ENCODE data around the gene BMP7. TPM values are rescaled to one million over a fixed set of nuclear protein-coding genes. Genes with fewer than 3 reads are reported as not detected.

BMP7 gene
- total and polyA plus RNA-seq, 7 donors: under 0.01 to 5.4 (median 2.5) TPM

DNA sequence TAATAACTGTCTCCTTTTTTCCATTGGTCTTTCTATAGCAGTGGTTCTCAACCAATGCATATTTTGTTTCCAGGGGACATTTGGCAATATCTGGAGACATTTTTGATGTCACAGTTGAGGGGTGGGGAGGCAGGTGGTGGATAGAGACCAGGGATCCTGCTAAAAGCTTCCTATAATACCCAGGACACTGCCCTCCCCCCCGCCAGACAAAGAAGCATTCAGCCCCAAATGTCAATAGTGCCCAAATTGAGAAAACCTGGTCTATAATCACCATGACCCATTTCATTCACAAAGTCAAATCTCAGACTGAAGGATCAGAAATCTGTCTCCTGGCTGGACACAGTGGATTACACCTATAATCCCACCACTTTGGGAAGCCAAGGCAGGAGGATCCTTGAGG is 128.8 kb downstream of the BMP7 start:
- H3K4me3 ChIP-seq: no peak overlapping the region
- H3K27me3 ChIP-seq: peaks cover 0 to 5% (median 0%) of the 10 kb centered on the region in 3 donors
- no peak for DNase-seq
- WGBS, 2 donors: 78 to 89% methylated on average over 1 of the region's 1 CpG
- H3K4me1 ChIP-seq: no peaks in the 10 kb centered on the region
- H3K9me3 ChIP-seq: no peaks in the 10 kb centered on the region
- intact Hi-C loops (cut with DNase I): no loop called here
- TF ChIP-seq POLR2A (IDR thresholded peaks at IDR 0.05) (no peak), POLR2AphosphoS5 (IDR thresholded peaks at IDR 0.05) (no peak)
- TF ChIP-seq, protein P1, sequence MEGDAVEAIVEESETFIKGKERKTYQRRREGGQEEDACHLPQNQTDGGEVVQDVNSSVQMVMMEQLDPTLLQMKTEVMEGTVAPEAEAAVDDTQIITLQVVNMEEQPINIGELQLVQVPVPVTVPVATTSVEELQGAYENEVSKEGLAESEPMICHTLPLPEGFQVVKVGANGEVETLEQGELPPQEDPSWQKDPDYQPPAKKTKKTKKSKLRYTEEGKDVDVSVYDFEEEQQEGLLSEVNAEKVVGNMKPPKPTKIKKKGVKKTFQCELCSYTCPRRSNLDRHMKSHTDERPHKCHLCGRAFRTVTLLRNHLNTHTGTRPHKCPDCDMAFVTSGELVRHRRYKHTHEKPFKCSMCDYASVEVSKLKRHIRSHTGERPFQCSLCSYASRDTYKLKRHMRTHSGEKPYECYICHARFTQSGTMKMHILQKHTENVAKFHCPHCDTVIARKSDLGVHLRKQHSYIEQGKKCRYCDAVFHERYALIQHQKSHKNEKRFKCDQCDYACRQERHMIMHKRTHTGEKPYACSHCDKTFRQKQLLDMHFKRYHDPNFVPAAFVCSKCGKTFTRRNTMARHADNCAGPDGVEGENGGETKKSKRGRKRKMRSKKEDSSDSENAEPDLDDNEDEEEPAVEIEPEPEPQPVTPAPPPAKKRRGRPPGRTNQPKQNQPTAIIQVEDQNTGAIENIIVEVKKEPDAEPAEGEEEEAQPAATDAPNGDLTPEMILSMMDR (IDR thresholded peaks at IDR 0.05): no peak
- H3K36me3 ChIP-seq: no peaks in the 10 kb centered on the region
- H3K27ac ChIP-seq: no peak overlapping the region

DNA sequence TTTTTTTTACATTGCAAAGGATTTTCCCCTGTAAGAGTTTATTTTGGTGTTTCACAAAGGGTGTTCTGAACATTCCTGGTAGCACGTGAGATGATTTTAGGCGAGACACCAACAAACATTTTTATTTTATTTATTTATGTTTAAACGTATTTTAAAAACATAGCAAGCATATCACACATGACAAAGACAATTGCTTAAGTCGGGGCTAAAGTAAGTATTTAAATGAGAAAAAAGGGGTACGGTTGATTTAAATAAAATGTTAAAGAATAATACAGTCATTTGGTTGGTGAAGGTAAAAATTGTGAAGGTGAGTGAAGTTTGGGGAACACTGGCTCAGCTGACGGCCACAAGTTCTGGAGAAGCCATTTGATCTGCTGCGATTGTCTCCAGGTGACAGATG is 129.7 kb downstream of the BMP7 start:
- WGBS, 2 donors: 86 to 88% methylated on average over 7 of the region's 7 CpGs
- no peaks in the 10 kb centered on the region for H3K4me1 ChIP-seq
- intact Hi-C loops (cut with DNase I): no loop called here
- no peak for TF ChIP-seq POLR2AphosphoS5 (IDR thresholded peaks at IDR 0.05)
- no peak for TF ChIP-seq EP300 (IDR thresholded peaks at IDR 0.05)
- TF ChIP-seq POLR2A (IDR thresholded peaks at IDR 0.05): no peak
- TF ChIP-seq, protein P1 (IDR thresholded peaks at IDR 0.05): no peak
- no peak overlapping the region for H3K4me3 ChIP-seq
- no peak overlapping the region for H3K27ac ChIP-seq
- no peaks in the 10 kb centered on the region for H3K9me3 ChIP-seq
- peaks cover 0 to 5% (median 0%) of the 10 kb centered on the region in 3 donors for H3K27me3 ChIP-seq
- no peak for DNase-seq
- no peaks in the 10 kb centered on the region for H3K36me3 ChIP-seq

DNA sequence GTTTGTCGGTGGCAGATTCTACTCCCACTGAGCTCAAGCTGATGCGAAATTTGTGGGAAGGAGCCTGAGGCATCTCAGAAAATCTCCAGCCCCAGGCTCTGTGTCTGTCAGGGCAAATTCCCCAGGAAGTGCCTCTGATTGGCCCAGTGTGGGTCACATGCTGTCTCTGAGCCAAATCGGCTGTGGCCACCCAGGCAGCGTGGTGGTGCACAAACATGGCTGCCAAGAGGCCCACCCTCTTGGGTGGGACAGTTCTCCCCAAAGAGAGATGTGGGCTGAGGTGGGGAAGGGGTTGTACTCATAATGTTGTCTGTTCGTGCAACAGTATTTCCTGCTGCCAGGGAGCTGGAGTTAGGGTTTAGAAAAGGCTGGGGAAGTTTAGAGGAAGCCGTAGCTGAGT is 130.6 kb downstream of the BMP7 start:
- 75 to 76% methylated on average over 6 of the region's 6 CpGs for WGBS, 2 donors
- Histone ChIP-seq H3K4me3 (no peak overlapping the region), H3K9me3 (no peaks in the 10 kb centered on the region), H3K27ac (no peak overlapping the region), H3K4me1 (no peaks in the 10 kb centered on the region), H3K36me3 (no peaks in the 10 kb centered on the region), H3K27me3 (peaks cover 0 to 5% (median 0%) of the 10 kb centered on the region in 3 donors)
- no peak for TF ChIP-seq POLR2A (IDR thresholded peaks at IDR 0.05)
- TF ChIP-seq, protein P1 (IDR thresholded peaks at IDR 0.05): no peak
- TF ChIP-seq POLR2AphosphoS5 (IDR thresholded peaks at IDR 0.05): no peak
- no peak for TF ChIP-seq EP300 (IDR thresholded peaks at IDR 0.05)
- DNase-seq: no peak
- intact Hi-C loops (cut with DNase I): no loop called here

DNA sequence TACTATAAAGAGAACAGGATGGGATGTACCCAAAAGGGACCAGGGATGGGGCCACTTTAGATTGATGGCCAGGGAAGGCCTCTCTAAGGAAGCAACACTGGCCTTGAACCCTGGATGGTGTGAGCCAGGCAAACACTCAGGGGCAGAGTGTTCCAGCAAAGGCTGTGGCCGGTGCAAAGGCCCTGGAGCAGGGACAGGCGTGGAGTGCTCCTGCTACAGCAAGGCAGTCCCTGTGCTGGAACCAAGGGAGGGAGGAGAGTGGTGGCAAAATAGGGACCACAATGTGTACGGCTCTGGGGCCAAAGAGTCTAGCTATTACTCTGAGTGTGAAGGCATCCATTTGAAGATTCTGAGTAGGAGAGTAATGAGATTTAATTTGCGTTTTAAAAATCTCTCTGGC is 131.6 kb downstream of the BMP7 start:
- 82 to 92% methylated on average over 4 of the region's 4 CpGs for WGBS, 2 donors
- peaks cover 0 to 5% (median 0%) of the 10 kb centered on the region in 3 donors for H3K27me3 ChIP-seq
- intact Hi-C loops (cut with DNase I): no loop called here
- H3K4me1 ChIP-seq: no peaks in the 10 kb centered on the region
- H3K36me3 ChIP-seq: no peaks in the 10 kb centered on the region
- no peaks in the 10 kb centered on the region for H3K9me3 ChIP-seq
- no peak overlapping the region for H3K27ac ChIP-seq
- TF ChIP-seq POLR2AphosphoS5 (IDR thresholded peaks at IDR 0.05) (no peak), EP300 (IDR thresholded peaks at IDR 0.05) (no peak), POLR2A (IDR thresholded peaks at IDR 0.05) (no peak)
- TF ChIP-seq, protein P1 (IDR thresholded peaks at IDR 0.05): no peak
- no peak overlapping the region for H3K4me3 ChIP-seq
- no peak for DNase-seq

DNA sequence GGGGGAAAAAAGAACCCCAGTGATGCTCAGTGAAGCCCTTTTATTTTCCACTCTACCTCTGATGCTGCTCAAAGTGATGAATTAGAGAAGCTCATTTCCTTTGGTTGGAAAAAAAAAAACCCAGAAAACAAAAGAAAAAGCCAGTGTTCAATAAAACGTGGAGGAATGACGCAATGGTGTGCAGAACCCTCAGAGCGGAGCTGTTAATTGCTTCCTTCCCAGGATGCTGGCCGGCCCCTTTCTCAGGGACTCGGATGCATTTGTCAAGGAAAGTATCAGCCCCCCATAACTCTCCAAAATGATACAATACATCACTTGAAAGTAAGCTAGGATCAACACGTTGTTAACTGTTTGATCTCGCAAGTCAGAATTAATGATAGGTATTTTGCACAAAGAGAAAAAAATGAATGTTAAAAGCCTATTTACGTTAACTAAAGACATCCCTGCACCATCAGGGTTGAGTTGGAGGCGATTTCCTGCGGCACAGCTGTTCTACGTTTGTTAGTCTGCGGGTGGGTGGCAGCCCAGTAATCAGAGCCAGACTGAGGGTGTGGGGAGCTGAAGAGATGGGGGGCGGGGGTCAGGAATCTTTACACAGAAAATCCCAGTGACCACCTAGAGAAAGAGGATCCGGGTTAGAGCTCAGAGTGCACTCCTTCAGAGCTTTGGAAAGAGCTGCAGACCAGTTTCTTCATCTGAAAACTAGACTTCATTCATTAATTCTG is 132.4 kb downstream of the BMP7 start:
- H3K27me3 ChIP-seq: peaks cover 0 to 5% (median 0%) of the 10 kb centered on the region in 3 donors
- DNase-seq: no peak
- no peaks in the 10 kb centered on the region for H3K9me3 ChIP-seq
- WGBS, 2 donors: 37 to 52% methylated on average over 14 of the region's 14 CpGs
- no peaks in the 10 kb centered on the region for H3K4me1 ChIP-seq
- no peak for TF ChIP-seq POLR2AphosphoS5 (IDR thresholded peaks at IDR 0.05)
- TF ChIP-seq POLR2A (IDR thresholded peaks at IDR 0.05): no peak
- TF ChIP-seq, protein P1 (IDR thresholded peaks at IDR 0.05): no peak
- no peak for TF ChIP-seq EP300 (IDR thresholded peaks at IDR 0.05)
- intact Hi-C loops (cut with DNase I): no loop called here
- no peak overlapping the region for H3K4me3 ChIP-seq
- H3K27ac ChIP-seq: no peak overlapping the region
- no peaks in the 10 kb centered on the region for H3K36me3 ChIP-seq

Measured in sigmoid colon (tissue), 7 donors.